ENCODE results near the gene CST5. TPM values are rescaled to one million over a fixed set of nuclear protein-coding genes. Genes with fewer than 3 reads are reported as not detected.
"Not testable (repeated sequence)": the region's sequence is repeated elsewhere in the genome, so short reads cannot be mapped to it uniquely, and the experiment has no call there.

The CST5 gene, protein sequence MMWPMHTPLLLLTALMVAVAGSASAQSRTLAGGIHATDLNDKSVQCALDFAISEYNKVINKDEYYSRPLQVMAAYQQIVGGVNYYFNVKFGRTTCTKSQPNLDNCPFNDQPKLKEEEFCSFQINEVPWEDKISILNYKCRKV
- total RNA-seq = not detected in 2 replicates

DNA sequence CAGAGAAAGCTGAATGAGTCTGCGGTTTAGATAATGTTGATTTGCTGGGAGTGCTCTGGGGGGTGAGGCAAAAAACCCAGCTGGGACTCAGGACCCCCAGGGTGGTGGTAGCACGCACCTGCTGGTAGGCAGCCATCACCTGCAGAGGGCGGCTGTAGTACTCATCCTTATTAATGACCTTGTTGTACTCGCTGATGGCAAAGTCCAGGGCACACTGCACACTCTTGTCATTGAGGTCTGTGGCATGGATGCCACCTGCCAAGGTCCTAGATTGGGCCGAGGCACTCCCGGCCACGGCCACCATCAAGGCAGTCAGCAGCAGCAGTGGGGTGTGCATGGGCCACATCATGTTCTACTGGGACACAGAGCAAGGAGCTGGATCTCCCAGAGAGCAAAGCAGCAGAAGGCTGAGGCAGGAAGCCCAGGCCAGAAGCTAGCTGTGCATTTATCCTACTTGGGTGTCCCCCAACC lies at the start of gene CST5:
CST5 (minus strand) TSS at position 421 of the 471 bp plus-strand sequence; CDS start at position 349, 72 bp downstream.
- no peak for DNase-seq (ENCODE audit: extremely low read depth, low read depth, low spot score)

- DNase-seq (ENCODE audit: extremely low read depth, low read depth, low spot score) = no peak
Measured at GRCh38 chr20:23928788-23929187, 49.2 kb upstream of the CST5 start.

DNA sequence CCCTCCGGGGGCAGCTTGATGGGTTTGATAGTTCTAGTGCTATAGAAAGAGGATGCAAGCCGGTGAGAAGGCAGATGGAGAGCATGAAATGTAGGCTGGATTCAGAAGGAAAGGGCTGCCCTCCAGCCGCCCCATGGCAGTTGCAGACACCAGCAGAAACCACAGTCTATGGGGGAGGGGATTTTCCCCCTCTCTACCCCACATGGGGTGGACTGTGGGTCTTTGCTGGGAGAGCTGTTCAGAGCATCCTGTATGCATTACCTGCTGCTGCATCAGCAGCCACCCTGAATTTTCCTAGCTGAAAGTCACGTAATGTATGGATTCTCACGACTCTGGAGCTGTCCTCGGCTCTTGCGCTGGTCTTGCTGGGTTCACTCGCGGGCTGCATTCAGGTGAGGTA lies 48.8 kb upstream of the CST5 start:
- no peak for DNase-seq (ENCODE audit: extremely low read depth, low read depth, low spot score)

DNA sequence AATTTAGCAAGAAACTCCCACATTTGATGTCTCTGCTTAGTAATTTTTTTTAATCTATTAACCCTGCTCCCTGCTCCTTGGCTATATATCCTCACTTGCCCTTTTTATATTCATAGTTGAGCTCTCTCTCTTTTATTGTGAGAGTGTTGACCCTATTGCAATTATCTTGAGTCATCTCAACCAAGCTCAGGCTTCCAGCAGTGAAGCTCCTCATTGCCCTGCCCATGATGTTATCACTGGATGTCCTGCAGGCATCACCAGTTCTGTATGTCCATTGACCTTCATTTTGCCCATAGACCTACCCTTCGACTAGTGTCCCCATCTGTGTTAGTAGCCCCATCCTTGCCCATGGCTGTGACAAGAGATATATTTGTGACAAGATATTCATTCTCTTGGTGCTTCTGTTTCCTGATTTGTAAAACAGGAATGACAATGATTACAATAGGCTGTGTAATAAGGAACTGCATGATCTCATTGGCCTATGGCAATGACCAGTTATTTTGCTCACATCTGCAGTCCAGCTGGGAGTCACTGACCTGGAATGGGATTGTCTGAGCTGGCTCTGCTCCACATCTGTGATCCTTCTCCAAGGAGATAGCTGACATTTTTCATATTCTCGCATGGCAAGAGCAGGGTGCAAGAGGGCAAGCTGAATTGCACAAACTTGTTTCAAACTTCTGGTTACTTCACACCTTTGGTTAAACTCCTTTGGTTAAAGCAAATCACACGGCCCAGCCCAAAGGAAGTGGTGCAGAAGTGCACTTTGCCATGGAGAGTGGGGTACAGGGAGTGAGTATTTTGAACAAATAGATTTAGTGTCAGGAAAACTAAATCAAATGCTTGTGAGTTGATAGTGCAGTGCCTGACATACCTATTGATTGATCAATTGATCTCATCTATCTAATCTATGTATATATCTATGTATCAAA lies 47.7 kb upstream of the CST5 start:
- no peak for DNase-seq (ENCODE audit: extremely low read depth, low read depth, low spot score)

DNA sequence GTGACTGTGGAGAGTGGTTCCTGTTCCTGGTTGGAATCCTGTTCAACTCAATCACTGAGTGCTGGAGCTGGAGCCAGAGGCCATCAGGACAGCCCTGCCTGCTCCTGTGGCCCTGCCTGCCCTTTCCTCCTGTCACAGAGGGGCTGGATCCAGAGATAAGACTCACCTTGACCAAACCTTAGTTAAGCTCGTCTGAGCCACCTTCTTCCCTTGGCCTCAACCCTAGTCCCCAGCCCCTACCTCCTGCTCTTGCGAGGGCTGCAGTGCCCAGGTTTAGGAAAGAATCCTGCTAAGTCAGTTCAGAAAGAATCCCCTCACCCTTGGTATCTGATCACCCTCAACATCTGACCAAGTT lies 47.0 kb upstream of the CST5 start:
- DNase-seq (ENCODE audit: extremely low read depth, low read depth, low spot score) = no peak

DNA sequence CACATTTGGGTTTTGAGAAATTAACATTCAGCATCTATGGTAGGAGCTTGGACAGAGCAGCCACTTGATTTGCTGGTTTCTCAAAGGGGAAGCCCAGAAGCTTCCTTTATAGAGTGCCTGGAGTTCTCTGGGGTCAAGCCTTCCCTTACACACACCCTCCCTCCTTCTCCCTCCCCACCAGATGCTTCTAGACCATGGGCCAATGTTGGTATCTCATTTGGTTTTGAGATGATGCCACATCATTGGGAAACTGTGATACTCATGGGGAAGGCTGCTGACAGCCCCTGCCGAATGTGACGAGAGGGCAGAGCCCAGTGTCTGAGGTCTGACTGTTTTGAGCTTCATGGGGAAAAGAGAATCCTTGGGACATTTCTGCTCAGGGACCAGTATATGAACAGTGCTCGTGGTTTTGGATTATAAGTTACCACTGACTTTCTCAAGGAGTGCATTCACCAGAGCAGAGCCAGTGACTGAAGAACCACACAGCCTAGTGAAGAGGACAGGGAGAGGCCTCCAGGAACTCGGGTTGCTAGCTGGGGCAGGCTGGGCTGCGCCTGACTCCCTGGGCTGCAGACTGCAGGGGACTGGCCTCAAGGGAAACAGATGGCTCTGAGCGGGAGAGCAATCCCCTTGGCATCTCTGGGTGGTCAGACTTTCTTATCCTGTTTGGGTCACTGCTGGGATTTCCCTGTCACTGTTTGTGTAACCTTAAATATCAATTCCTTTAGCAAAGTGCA lies 46.4 kb upstream of the CST5 start:
- no peak for DNase-seq (ENCODE audit: extremely low read depth, low read depth, low spot score)

GRCh38 chr20:23924751-23925150 lies 45.2 kb upstream of the CST5 start:
- DNase-seq (ENCODE audit: extremely low read depth, low read depth, low spot score) = no peak

- no peak for DNase-seq (ENCODE audit: extremely low read depth, low read depth, low spot score)
Measured at GRCh38 chr20:23923891-23924435, 44.4 kb upstream of the CST5 start.

- DNase-seq (ENCODE audit: extremely low read depth, low read depth, low spot score) = no peak
Measured at GRCh38 chr20:23923311-23923710, 43.8 kb upstream of the CST5 start.

DNA sequence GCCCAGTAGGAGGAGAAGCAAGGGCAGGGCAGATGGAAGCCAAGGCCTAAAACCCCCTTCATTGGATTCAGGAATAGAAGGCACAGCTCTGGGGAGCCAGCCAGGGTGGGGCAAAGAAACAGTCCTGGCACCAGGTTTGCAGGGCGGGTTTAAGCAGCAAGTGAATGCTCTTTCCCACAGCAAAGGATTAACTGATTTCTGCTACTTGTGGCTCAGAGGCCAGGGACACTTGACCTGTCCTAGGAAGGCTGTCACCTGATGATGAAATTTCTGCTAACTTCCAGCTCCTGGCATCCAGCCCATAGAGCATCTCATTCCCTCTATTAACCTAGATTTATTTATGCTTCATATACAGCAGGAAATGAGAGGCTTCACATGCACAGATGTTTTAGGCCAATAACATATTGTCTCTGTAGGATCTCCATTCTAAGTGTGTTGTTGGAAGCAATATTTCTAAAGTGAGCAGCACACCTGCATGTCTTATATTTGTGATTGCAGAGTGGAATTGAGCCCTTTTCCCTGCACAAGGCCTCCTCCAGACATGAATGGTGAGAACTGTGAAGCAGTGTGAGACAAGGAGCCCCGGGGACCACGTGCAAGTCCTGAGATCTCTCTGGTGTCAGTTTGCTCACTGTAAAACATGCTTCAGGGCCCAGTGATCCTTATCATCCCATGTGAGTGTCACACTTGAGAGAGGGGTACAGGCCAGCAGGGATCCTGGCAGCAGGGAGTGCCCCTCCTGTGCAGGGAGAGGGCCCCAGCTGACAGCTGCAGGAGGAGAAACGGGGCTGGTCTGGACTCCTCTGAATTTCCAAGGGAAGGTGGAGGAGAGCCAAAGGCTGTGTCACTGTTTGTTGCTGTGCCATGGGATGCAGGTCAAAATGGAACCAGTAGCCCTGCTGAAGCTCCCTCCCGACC lies 41.1 kb upstream of the CST5 start:
- no peak for DNase-seq (ENCODE audit: extremely low read depth, low read depth, low spot score)

DNA sequence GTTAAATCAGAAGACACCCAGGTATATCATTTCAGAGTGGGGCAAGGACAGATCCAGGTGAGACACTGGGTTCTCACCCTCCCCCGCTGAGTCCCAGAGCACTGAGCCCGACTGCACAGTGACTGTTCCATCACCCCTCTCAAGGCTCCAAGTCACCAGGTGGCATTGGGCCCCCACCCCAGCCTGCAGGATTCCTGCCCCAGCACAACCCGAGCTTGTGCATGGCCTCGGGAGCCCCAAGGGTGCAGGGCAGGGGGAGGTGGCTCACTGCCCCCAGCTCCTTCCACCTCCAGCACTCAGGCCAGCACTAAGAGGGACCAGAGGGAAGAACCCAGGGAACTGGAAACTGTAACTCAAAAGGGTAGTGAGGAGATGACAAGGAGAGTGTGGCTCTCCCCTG lies 39.3 kb upstream of the CST5 start:
- DNase-seq (ENCODE audit: extremely low read depth, low read depth, low spot score) = no peak

DNA sequence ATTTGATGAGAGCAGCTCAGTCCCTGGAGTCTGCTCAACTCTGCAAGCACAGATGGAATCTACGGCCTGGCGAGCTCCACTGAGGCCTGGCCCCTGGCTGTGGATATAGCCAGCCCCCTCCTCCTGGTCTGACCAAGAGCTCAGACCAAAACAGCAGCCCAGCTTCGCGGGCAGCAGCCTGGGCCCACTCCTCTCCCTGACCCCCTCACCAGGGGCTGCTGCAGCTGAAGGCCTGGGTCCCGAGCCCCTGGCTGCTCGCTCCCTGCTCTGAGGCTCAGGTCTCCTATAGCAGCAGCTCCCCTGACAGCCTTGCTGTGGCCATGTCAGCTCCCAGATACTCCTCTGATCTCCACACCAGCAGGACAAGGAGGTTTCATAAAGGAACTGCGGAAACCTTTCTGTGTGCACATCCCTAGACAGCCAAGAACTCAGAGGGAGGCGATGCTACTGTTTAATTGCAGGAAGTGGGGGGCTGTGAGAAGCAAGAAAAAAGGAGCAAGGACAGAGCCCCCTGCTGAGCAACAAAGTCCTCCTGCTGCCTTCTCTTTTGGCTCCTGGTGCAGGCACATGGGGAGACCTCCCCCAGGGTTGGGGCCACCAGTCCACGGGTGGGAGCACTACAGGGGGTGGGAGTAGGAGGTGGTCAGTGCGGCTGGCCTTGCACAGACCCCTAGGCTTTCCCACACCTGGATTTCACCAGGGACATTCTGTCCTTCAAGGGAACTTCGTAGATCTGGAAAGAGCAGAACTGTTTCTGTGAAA lies 38.7 kb upstream of the CST5 start:
- no peak for DNase-seq (ENCODE audit: extremely low read depth, low read depth, low spot score)

GRCh38 chr20:23917024-23917725 lies 37.6 kb upstream of the CST5 start:
- no peak for DNase-seq (ENCODE audit: extremely low read depth, low read depth, low spot score)

DNA sequence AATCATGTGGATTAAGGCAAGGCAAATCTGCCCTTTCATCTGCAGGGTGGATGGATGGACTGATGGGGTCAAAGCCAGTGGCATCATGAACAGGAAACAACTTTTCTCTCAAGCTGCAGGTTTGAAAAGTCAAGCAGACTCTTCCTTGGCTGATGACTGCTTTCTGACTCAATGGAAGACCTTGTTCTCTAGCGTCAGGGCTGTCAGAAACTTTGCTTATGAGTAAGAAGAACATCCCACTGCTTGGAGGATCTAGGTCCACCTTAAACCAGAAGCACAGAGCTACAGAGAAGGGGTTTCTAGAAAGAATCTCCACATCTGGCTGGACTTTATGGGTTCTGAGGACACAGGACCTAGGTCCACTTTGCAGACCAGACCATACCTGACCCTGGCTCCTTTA lies 36.3 kb upstream of the CST5 start:
- no peak for DNase-seq (ENCODE audit: extremely low read depth, low read depth, low spot score)

DNA sequence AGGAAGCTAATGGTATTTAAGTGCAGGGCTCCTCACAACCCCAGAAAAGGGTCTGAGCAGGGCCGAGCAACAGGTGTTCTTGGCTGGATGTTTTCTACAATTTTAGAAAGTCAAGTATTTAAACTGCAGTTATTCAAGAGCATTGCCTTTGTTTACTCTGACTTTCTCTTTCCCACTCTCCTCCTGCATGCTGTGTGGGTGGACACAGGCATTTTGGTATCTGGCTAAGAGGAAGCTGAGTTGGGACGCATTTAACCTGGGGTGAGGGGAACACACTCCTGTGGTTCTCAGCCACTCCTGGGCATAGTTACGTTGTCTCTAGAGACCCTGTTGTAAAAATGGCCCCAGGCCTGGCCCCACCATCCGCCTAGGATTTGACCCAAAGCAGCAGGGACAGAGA lies 34.9 kb upstream of the CST5 start:
- DNase-seq (ENCODE audit: extremely low read depth, low read depth, low spot score) = not testable (repeated sequence)

DNA sequence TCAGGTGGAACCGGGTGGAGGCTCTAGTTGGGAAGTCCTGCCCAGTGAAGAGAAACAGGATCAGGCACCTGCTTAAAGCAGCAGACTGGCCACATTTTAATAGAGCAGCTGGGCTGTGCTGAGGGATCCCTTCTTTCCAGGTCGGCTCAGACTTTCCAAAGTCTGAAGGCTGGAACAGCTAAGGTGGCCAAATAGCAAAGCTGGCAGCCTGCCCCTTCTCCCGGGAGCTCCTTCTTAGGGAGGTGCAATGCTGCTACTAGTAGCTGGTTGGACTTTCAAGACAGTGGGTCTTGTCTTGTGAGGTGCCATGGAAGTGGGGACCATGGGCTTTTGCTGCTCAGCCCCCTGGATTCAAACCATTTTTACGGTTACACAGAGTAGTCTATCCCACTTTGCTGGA lies 30.7 kb upstream of the CST5 start:
- DNase-seq (ENCODE audit: extremely low read depth, low read depth, low spot score) = no peak

DNA sequence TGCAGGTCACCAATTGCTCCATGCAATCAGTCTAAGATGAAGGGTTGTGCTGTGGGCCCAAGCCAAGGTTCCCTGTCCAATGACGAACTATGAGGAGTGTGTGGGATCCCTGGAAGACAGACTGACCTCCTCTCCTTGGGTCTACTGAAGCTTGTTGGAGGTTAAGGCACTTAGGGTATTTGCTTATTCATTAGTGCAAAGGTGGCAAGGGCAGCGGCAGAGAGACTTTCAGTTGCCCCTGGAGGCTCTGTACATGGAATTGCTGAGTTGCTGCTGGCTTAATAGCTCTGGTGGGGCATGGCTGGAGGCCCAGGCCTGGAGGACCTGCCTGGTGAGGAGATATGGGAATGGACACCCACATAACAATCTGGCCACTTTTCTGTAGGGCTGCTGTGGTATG lies 29.8 kb upstream of the CST5 start:
- no peak for DNase-seq (ENCODE audit: extremely low read depth, low read depth, low spot score)

DNA sequence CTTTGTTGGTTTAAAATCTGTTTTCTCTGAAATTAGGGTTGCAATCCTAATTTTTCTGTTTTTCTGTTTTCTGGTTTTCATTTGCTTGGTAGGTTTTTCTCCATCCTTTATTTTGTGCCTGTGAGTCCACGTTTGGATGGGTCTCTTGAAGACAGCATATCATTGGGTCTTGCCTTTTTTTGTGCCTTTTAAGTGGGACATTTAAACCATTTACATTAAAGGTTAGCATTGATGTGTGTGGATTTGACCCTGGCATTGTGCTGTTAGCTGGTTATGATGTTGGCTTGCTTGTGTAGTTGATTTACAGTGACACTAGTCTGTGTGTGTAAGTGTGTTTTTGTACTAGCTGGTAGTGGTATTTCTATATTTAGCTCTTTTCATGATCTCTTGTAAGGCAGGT lies 28.0 kb upstream of the CST5 start:
- DNase-seq (ENCODE audit: extremely low read depth, low read depth, low spot score) = no peak

DNA sequence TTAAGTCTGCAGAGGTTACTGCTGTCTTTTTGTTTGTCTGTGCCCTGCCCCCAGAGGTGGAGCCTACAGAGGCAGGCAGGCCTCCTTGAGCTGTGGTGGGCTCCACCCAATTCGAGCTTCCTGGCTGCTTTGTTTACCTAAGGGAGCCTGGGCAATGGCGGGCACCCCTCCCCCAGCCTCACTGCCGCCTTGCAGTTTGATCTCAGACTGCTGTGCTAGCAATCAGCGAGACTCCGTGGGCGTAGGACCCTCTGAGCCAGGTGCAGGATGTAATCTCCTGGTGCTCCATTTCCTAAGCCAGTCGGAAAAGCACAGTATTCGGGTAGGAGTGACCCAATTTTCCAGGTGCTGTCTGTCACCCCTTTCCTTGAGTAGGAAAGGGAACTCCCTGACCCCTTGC lies 22.8 kb upstream of the CST5 start:
- not testable (repeated sequence) for DNase-seq (ENCODE audit: extremely low read depth, low read depth, low spot score)

Data from glomerular endothelial cell (primary cell).